CD8-positive, alpha-beta memory T cell (primary cell): ENCODE data around the gene ZNF407. TPM values are rescaled to one million over a fixed set of nuclear protein-coding genes. Genes with fewer than 3 reads are reported as not detected.

ENCODE experiments used
- CTCF ChIA-PET: fragments of 350-600 bp; sonication (Branson Sonifier 250); formaldehyde crosslinking; loops from one replicate; lab custom pipeline; 2021; ENCODE audit warnings: antibody characterized with exemption; lab: Charles Lee
- POLR2A ChIA-PET: fragments of 350-600 bp; sonication (Branson Sonifier 250); formaldehyde crosslinking; loops from one replicate; lab custom pipeline; 2021; ENCODE audit warnings: antibody characterized with exemption; lab: Charles Lee
- DNase-seq, 5 donors: peaks; one replicate each; pipeline versions ENCODE4 v3.0.0 to v3.0.0-alpha.2; 2020 to 2022; ENCODE audit warnings: mixed read lengths in 1 of 5
- H3K27ac ChIP-seq: one replicate; pipeline ENCODE4 v1.7.0; 2013; ENCODE audit warnings: low read depth, mild to moderate bottlenecking, low read length, moderate library complexity
- H3K27me3 ChIP-seq: 2 replicates; pipeline ENCODE4 v1.7.0; 2013; ENCODE audit warnings: low read length, mild to moderate bottlenecking; ENCODE audit not compliant: insufficient read depth, poor library complexity, severe bottlenecking
- H3K36me3 ChIP-seq: 2 replicates; pipeline ENCODE4 v1.7.0; 2013; ENCODE audit warnings: mild to moderate bottlenecking, low read length, moderate library complexity; ENCODE audit not compliant: insufficient read depth
- H3K4me1 ChIP-seq: 2 replicates; pipeline ENCODE4 v1.7.0; 2013; ENCODE audit warnings: mild to moderate bottlenecking, low read length, moderate library complexity; ENCODE audit not compliant: insufficient read depth
- H3K4me3 ChIP-seq: 2 replicates; pipeline ENCODE4 v1.7.0; 2013; ENCODE audit warnings: mild to moderate bottlenecking, low read length
- H3K9me3 ChIP-seq: 2 replicates; pipeline ENCODE4 v1.7.0; 2013; ENCODE audit warnings: mild to moderate bottlenecking, low read length
- H3K27ac Mint-ChIP-seq, 8 donors: one replicate each; pipeline ENCODE4 v1.8.0; 2020 to 2021; ENCODE audit warnings: mixed read lengths in 8 of 8, mild to moderate bottlenecking in 6 of 8, inconsistent platforms in 3 of 8, moderate library complexity in 3 of 8
- H3K27me3 Mint-ChIP-seq, 2 donors: one replicate each; pipeline ENCODE4 v1.8.0; 2020 to 2021; ENCODE audit warnings: mixed read lengths in 2 of 2, mild to moderate bottlenecking in 1 of 2, moderate library complexity in 1 of 2
- H3K36me3 Mint-ChIP-seq, 3 donors: one replicate each; pipeline ENCODE4 v1.8.0; 2020 to 2021; ENCODE audit warnings: mixed read lengths in 3 of 3, inconsistent platforms in 1 of 3, mild to moderate bottlenecking in 1 of 3
- H3K4me1 Mint-ChIP-seq, 3 donors: one replicate each; pipeline ENCODE4 v1.8.0; 2020 to 2021; ENCODE audit warnings: mixed read lengths in 3 of 3, inconsistent platforms in 1 of 3, mild to moderate bottlenecking in 1 of 3
- H3K4me3 Mint-ChIP-seq, 7 donors: one replicate each; pipeline ENCODE4 v1.8.0; 2020 to 2021; ENCODE audit warnings: mixed read lengths in 7 of 7, mild to moderate bottlenecking in 6 of 7, moderate library complexity in 4 of 7, inconsistent platforms in 2 of 7
- H3K9me3 Mint-ChIP-seq, 5 donors: one replicate each; pipeline ENCODE4 v1.8.0; 2020 to 2022; ENCODE audit warnings: mixed read lengths in 5 of 5, mild to moderate bottlenecking in 3 of 5, moderate library complexity in 2 of 5, inconsistent platforms in 1 of 5
- polyA plus RNA-seq: library from polyadenylated mRNA; unstranded; fragments of 300-500 nt; fragmentation: Illumina TruSeq; gene quantifications from one replicate; pipeline ENCODE4 v1.2.3, GENCODE V29; 2021
- total RNA-seq, 2 experiments: library from RNA; stranded (reverse); gene quantifications; one replicate each; pipeline ENCODE4 v1.2.3, GENCODE V29; 2021

Gene ZNF407
- total and polyA plus RNA-seq, 3 experiments from 2014 or later = 4.1 to 15.5 (median 14.9) TPM

- ChIA-PET CTCF (no interaction called here), POLR2A (no interaction called here)
- Mint-ChIP-seq H3K27ac (peak overlapping the region in 1 of 8 donors; percentile 46), H3K36me3 (peaks cover 7 to 39% (median 7%) of the 10 kb centered on the region in 3 donors), H3K4me1 (peaks cover 0 to 11% (median 10%) of the 10 kb centered on the region in 3 donors), H3K27me3 (no peaks in the 10 kb centered on the region), H3K9me3 (no peaks in the 10 kb centered on the region), H3K4me3 (no peak overlapping the region)
- no peak for DNase-seq
- no peak overlapping the region for H3K4me3 ChIP-seq
- H3K27ac ChIP-seq = no peak overlapping the region
- H3K9me3 ChIP-seq = no peaks in the 10 kb centered on the region
- H3K4me1 ChIP-seq = no peaks in the 10 kb centered on the region
- H3K27me3 ChIP-seq = no peaks in the 10 kb centered on the region
- no peaks in the 10 kb centered on the region for H3K36me3 ChIP-seq
Observed at GRCh38 chr18:74665346-74665745, 67.7 kb downstream of the ZNF407 start.

GRCh38 chr18:74665905-74666304 lies 68.2 kb downstream of the ZNF407 start:
- no peaks in the 10 kb centered on the region for H3K36me3 ChIP-seq
- Mint-ChIP-seq H3K27me3 (no peaks in the 10 kb centered on the region), H3K27ac (peak overlapping the region in 1 of 8 donors; percentile 40), H3K4me1 (peaks cover 0 to 11% (median 10%) of the 10 kb centered on the region in 3 donors), H3K36me3 (peaks cover 8 to 41% (median 9%) of the 10 kb centered on the region in 3 donors), H3K4me3 (no peak overlapping the region), H3K9me3 (no peaks in the 10 kb centered on the region)
- no peaks in the 10 kb centered on the region for H3K4me1 ChIP-seq
- no peak for DNase-seq
- no peaks in the 10 kb centered on the region for H3K27me3 ChIP-seq
- H3K4me3 ChIP-seq = no peak overlapping the region
- POLR2A ChIA-PET = no interaction called here
- no peak overlapping the region for H3K27ac ChIP-seq
- H3K9me3 ChIP-seq = no peaks in the 10 kb centered on the region
- CTCF ChIA-PET = no interaction called here

DNA sequence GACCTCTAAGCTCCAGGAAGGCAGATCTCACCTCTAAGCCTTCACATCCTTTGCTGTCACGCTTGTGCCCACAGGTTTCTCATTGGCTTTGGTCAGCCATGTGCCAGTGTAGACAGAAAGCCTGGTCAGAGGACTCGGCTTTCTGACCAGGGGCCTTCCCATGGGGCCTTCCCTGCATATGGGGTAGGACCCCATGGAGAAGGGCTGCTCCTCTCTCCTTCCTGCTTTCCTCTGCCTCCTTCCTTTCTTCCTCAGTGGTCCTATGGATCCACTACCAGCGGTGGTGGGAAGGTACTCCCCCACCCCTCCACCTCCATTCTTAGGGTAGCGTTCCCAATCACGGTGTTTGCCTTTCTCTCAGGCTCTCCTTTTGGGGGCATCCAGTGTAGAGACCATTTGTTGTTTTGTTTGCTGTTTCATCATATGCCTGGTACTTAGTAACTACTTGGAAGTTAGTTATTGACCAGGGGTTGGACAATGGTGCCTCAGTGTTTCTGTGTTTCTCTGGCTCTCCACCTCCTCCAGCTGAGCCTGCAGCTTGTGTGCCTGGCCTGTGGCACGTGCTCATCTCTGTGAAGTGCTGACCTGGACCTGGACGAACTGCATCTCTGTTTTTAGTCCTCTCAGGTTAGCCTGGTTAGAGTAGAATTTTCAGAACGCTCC lies 71.6 kb downstream of the ZNF407 start:
- POLR2A ChIA-PET = no interaction called here
- H3K27me3 Mint-ChIP-seq = no peaks in the 10 kb centered on the region
- H3K4me3 ChIP-seq = no peak overlapping the region

GRCh38 chr18:74672371-74672770 lies 74.7 kb downstream of the ZNF407 start:
- no peak overlapping the region for H3K4me3 Mint-ChIP-seq
- no peak overlapping the region for H3K27ac Mint-ChIP-seq
- Histone ChIP-seq H3K4me1 (no peaks in the 10 kb centered on the region), H3K27me3 (no peaks in the 10 kb centered on the region), H3K27ac (no peak overlapping the region), H3K36me3 (no peaks in the 10 kb centered on the region), H3K4me3 (no peak overlapping the region), H3K9me3 (no peaks in the 10 kb centered on the region)
- POLR2A ChIA-PET = no interaction called here
- H3K27me3 Mint-ChIP-seq = no peaks in the 10 kb centered on the region
- no peaks in the 10 kb centered on the region for H3K4me1 Mint-ChIP-seq
- CTCF ChIA-PET = interaction anchor here (1.5 kb wide), 1 partner anchor 23 kb away, joined by 3 read pairs; no protein-coding TSS in a partner anchor
- DNase-seq = no peak
- peaks cover 0 to 5% (median 3%) of the 10 kb centered on the region in 5 donors for H3K9me3 Mint-ChIP-seq
- H3K36me3 Mint-ChIP-seq = peaks cover 22 to 54% (median 24%) of the 10 kb centered on the region in 3 donors

More for the DNA sequence above, 71.6 kb downstream of the ZNF407 start:
- Mint-ChIP-seq H3K4me1 (peaks cover 0 to 11% (median 10%) of the 10 kb centered on the region in 3 donors), H3K27ac (peak overlapping the region in 3 of 8 donors; percentile 7 to 43 (median 37)), H3K4me3 (no peak overlapping the region), H3K36me3 (peaks cover 4 to 57% (median 20%) of the 10 kb centered on the region in 3 donors), H3K9me3 (no peaks in the 10 kb centered on the region)
- H3K9me3 ChIP-seq = no peaks in the 10 kb centered on the region
- CTCF ChIA-PET = no interaction called here
- no peaks in the 10 kb centered on the region for H3K36me3 ChIP-seq
- no peaks in the 10 kb centered on the region for H3K4me1 ChIP-seq
- no peak for DNase-seq
- H3K27me3 ChIP-seq = no peaks in the 10 kb centered on the region
- no peak overlapping the region for H3K27ac ChIP-seq

GRCh38 chr18:74674487-74674886 lies 76.8 kb downstream of the ZNF407 start:
- Mint-ChIP-seq H3K4me1 (peaks cover 12 to 16% (median 13%) of the 10 kb centered on the region in 3 donors), H3K36me3 (peaks cover 29 to 57% (median 36%) of the 10 kb centered on the region in 3 donors), H3K27me3 (no peaks in the 10 kb centered on the region), H3K27ac (no peak overlapping the region), H3K9me3 (peaks cover 3 to 13% (median 5%) of the 10 kb centered on the region in 5 donors), H3K4me3 (no peak overlapping the region)
- no peak for DNase-seq
- H3K4me3 ChIP-seq = no peak overlapping the region
- no peaks in the 10 kb centered on the region for H3K36me3 ChIP-seq
- CTCF ChIA-PET = no interaction called here
- H3K27me3 ChIP-seq = no peaks in the 10 kb centered on the region
- H3K9me3 ChIP-seq = no peaks in the 10 kb centered on the region
- POLR2A ChIA-PET = no interaction called here
- no peak overlapping the region for H3K27ac ChIP-seq
- H3K4me1 ChIP-seq = no peaks in the 10 kb centered on the region

GRCh38 chr18:74679006-74679678 lies 81.5 kb downstream of the ZNF407 start:
- Mint-ChIP-seq H3K9me3 (peaks cover 3 to 13% (median 5%) of the 10 kb centered on the region in 5 donors), H3K36me3 (peaks cover 23 to 33% (median 31%) of the 10 kb centered on the region in 3 donors), H3K4me3 (no peak overlapping the region), H3K4me1 (peaks cover 31 to 37% (median 36%) of the 10 kb centered on the region in 3 donors), H3K27ac (peak overlapping the region in 1 of 8 donors; percentile 4), H3K27me3 (no peaks in the 10 kb centered on the region)
- Histone ChIP-seq H3K4me1 (no peaks in the 10 kb centered on the region), H3K36me3 (no peaks in the 10 kb centered on the region), H3K9me3 (no peaks in the 10 kb centered on the region), H3K4me3 (no peak overlapping the region), H3K27ac (no peak overlapping the region), H3K27me3 (no peaks in the 10 kb centered on the region)
- DNase-seq = no peak
- POLR2A ChIA-PET = no interaction called here
- CTCF ChIA-PET = interaction anchor here (0.8 kb wide), 1 partner anchor 16 kb away, joined by 3 read pairs; no protein-coding TSS in a partner anchor

- Mint-ChIP-seq H3K9me3 (peaks cover 3 to 13% (median 5%) of the 10 kb centered on the region in 5 donors), H3K36me3 (peaks cover 23 to 33% (median 30%) of the 10 kb centered on the region in 3 donors), H3K27ac (peak overlapping the region in 2 of 8 donors; percentile 4 to 24), H3K4me3 (no peak overlapping the region), H3K27me3 (no peaks in the 10 kb centered on the region), H3K4me1 (peaks cover 31 to 37% (median 36%) of the 10 kb centered on the region in 3 donors)
- no peak overlapping the region for H3K4me3 ChIP-seq
- H3K27me3 ChIP-seq = no peaks in the 10 kb centered on the region
- H3K9me3 ChIP-seq = no peaks in the 10 kb centered on the region
- ChIA-PET CTCF (no interaction called here), POLR2A (no interaction called here)
- no peak overlapping the region for H3K27ac ChIP-seq
- no peaks in the 10 kb centered on the region for H3K4me1 ChIP-seq
- H3K36me3 ChIP-seq = no peaks in the 10 kb centered on the region
- no peak for DNase-seq
Observed at GRCh38 chr18:74679679-74680076, 82.0 kb downstream of the ZNF407 start.
